ENCODE results near the gene ATRIP. TPM values are rescaled to one million over a fixed set of nuclear protein-coding genes. Genes with fewer than 3 reads are reported as not detected.

The ATRIP gene
- total RNA-seq, 1 donor, result 5.1 TPM

GRCh38 chr3:48406443-48407431 is 39.8 kb upstream of the ATRIP start:
- Histone ChIP-seq H3K4me1 (ENCODE audit: insufficient read depth, low read length) (no peaks in the 10 kb centered on the region), H3K4me3 (ENCODE audit: low read length) (no peak overlapping the region), H3K27me3 (ENCODE audit: insufficient read depth, low read length) (no peaks in the 10 kb centered on the region)

GRCh38 chr3:48407542-48408099 is 38.9 kb upstream of the ATRIP start:
- H3K9me3 ChIP-seq (ENCODE audit: low read depth, low read length), result no peaks in the 10 kb centered on the region
- no peak overlapping the region for H3K4me3 ChIP-seq (ENCODE audit: low read length)
- H3K27me3 ChIP-seq (ENCODE audit: insufficient read depth, low read length), result no peaks in the 10 kb centered on the region
- no peaks in the 10 kb centered on the region for H3K4me1 ChIP-seq (ENCODE audit: insufficient read depth, low read length)

More at GRCh38 chr3:48406443-48407431, 39.8 kb upstream of the ATRIP start:
- no peaks in the 10 kb centered on the region for H3K9me3 ChIP-seq (ENCODE audit: low read depth, low read length)

- Histone ChIP-seq H3K4me1 (ENCODE audit: insufficient read depth, low read length) (no peaks in the 10 kb centered on the region), H3K4me3 (ENCODE audit: low read length) (no peak overlapping the region), H3K27me3 (ENCODE audit: insufficient read depth, low read length) (no peaks in the 10 kb centered on the region), H3K9me3 (ENCODE audit: low read depth, low read length) (no peaks in the 10 kb centered on the region)
Observed at GRCh38 chr3:48408823-48409281, 37.7 kb upstream of the ATRIP start.

- no peak overlapping the region for H3K4me3 ChIP-seq (ENCODE audit: low read length)
- H3K9me3 ChIP-seq (ENCODE audit: low read depth, low read length), result no peaks in the 10 kb centered on the region
- no peaks in the 10 kb centered on the region for H3K4me1 ChIP-seq (ENCODE audit: insufficient read depth, low read length)
- no peaks in the 10 kb centered on the region for H3K27me3 ChIP-seq (ENCODE audit: insufficient read depth, low read length)
Observed at GRCh38 chr3:48409291-48410201, 37.0 kb upstream of the ATRIP start.

- H3K27me3 ChIP-seq (ENCODE audit: insufficient read depth, low read length), result no peaks in the 10 kb centered on the region
- H3K4me3 ChIP-seq (ENCODE audit: low read length), result no peak overlapping the region
- no peaks in the 10 kb centered on the region for H3K4me1 ChIP-seq (ENCODE audit: insufficient read depth, low read length)
- H3K9me3 ChIP-seq (ENCODE audit: low read depth, low read length), result no peaks in the 10 kb centered on the region
Observed at GRCh38 chr3:48410205-48411040, 36.1 kb upstream of the ATRIP start.

- Histone ChIP-seq H3K9me3 (ENCODE audit: low read depth, low read length) (no peaks in the 10 kb centered on the region), H3K4me1 (ENCODE audit: insufficient read depth, low read length) (no peaks in the 10 kb centered on the region), H3K4me3 (ENCODE audit: low read length) (no peak overlapping the region), H3K27me3 (ENCODE audit: insufficient read depth, low read length) (no peaks in the 10 kb centered on the region)
Observed at GRCh38 chr3:48411041-48411588, 35.4 kb upstream of the ATRIP start.

GRCh38 chr3:48411606-48412374 is 34.7 kb upstream of the ATRIP start:
- H3K4me1 ChIP-seq (ENCODE audit: insufficient read depth, low read length), result no peaks in the 10 kb centered on the region
- no peaks in the 10 kb centered on the region for H3K9me3 ChIP-seq (ENCODE audit: low read depth, low read length)
- no peaks in the 10 kb centered on the region for H3K27me3 ChIP-seq (ENCODE audit: insufficient read depth, low read length)
- H3K4me3 ChIP-seq (ENCODE audit: low read length), result no peak overlapping the region

GRCh38 chr3:48412375-48413001 is 34.0 kb upstream of the ATRIP start:
- Histone ChIP-seq H3K4me1 (ENCODE audit: insufficient read depth, low read length) (no peaks in the 10 kb centered on the region), H3K4me3 (ENCODE audit: low read length) (no peak overlapping the region), H3K9me3 (ENCODE audit: low read depth, low read length) (no peaks in the 10 kb centered on the region), H3K27me3 (ENCODE audit: insufficient read depth, low read length) (no peaks in the 10 kb centered on the region)

- Histone ChIP-seq H3K4me3 (ENCODE audit: low read length) (no peak overlapping the region), H3K27me3 (ENCODE audit: insufficient read depth, low read length) (no peaks in the 10 kb centered on the region), H3K9me3 (ENCODE audit: low read depth, low read length) (no peaks in the 10 kb centered on the region), H3K4me1 (ENCODE audit: insufficient read depth, low read length) (no peaks in the 10 kb centered on the region)
Observed at GRCh38 chr3:48413086-48413485, 33.5 kb upstream of the ATRIP start.

GRCh38 chr3:48413611-48414010 is 32.9 kb upstream of the ATRIP start:
- H3K27me3 ChIP-seq (ENCODE audit: insufficient read depth, low read length), result no peaks in the 10 kb centered on the region
- no peaks in the 10 kb centered on the region for H3K4me1 ChIP-seq (ENCODE audit: insufficient read depth, low read length)
- H3K9me3 ChIP-seq (ENCODE audit: low read depth, low read length), result no peaks in the 10 kb centered on the region
- H3K4me3 ChIP-seq (ENCODE audit: low read length), result no peak overlapping the region

GRCh38 chr3:48414376-48415250 is 31.9 kb upstream of the ATRIP start:
- no peaks in the 10 kb centered on the region for H3K27me3 ChIP-seq (ENCODE audit: insufficient read depth, low read length)
- no peak overlapping the region for H3K4me3 ChIP-seq (ENCODE audit: low read length)
- H3K9me3 ChIP-seq (ENCODE audit: low read depth, low read length), result no peaks in the 10 kb centered on the region
- H3K4me1 ChIP-seq (ENCODE audit: insufficient read depth, low read length), result no peaks in the 10 kb centered on the region

- H3K4me1 ChIP-seq (ENCODE audit: insufficient read depth, low read length), result no peaks in the 10 kb centered on the region
- no peaks in the 10 kb centered on the region for H3K27me3 ChIP-seq (ENCODE audit: insufficient read depth, low read length)
- no peak overlapping the region for H3K4me3 ChIP-seq (ENCODE audit: low read length)
- H3K9me3 ChIP-seq (ENCODE audit: low read depth, low read length), result no peaks in the 10 kb centered on the region
Observed at GRCh38 chr3:48415251-48415953, 31.1 kb upstream of the ATRIP start.

Measured in mononuclear cell (primary cell).